GM12878 (cell line): ENCODE data around the gene GDPD2. TPM values are rescaled to one million over a fixed set of nuclear protein-coding genes. Genes with fewer than 3 reads are reported as not detected.

ENCODE experiments used
- BCL11A ChIP-seq: IDR thresholded peaks from 2 replicates; pipeline ENCODE4 v1.6.1; 2011; ENCODE audit warnings: low read depth, low read length
- CTCF ChIP-seq, 3 experiments: IDR thresholded peaks in 2 of 3; conservative IDR thresholded peaks in 1 of 3; 2 replicates each; pipeline ENCODE4 v1.5.1; 2011; ENCODE audit warnings: low read depth in 3 of 3, low read length in 3 of 3, mild to moderate bottlenecking in 3 of 3, control low read depth in 2 of 3, moderate library complexity in 2 of 3, inconsistent platforms in 1 of 3, mixed read lengths in 1 of 3; ENCODE audit not compliant: control insufficient read depth in 2 of 3, insufficient read depth in 1 of 3; ENCODE audit errors: extremely low read depth in 1 of 3
- HCFC1 ChIP-seq: fragments of 150-350 bp; IDR thresholded peaks from 2 replicates; pipeline ENCODE4 v1.6.1; 2014; ENCODE audit warnings: low read length
- JUND ChIP-seq: IDR thresholded peaks from 2 replicates; pipeline ENCODE4 v1.6.1; 2012; ENCODE audit warnings: low read depth, mild to moderate bottlenecking, low read length, improper control_type of control experiment, moderate library complexity
- LARP7 ChIP-seq: fragments of 450-650 bp; IDR thresholded peaks from 2 replicates; pipeline ENCODE4 v1.6.1; 2017; ENCODE audit warnings: mild to moderate bottlenecking
- MEF2B ChIP-seq: fragments of 450-650 bp; IDR thresholded peaks from 2 replicates; pipeline ENCODE4 v1.6.1; 2018; ENCODE audit warnings: mild to moderate bottlenecking, moderate library complexity; ENCODE audit not compliant: partially characterized antibody, poor library complexity, severe bottlenecking
- MYC ChIP-seq: IDR thresholded peaks from 2 replicates; pipeline ENCODE4 v1.6.1; 2011; ENCODE audit warnings: mild to moderate bottlenecking, low read length, moderate library complexity, inconsistent platforms; ENCODE audit not compliant: insufficient read depth, insufficient replicate concordance, insufficient read length, severe bottlenecking
- NBN ChIP-seq: fragments of 450-650 bp; IDR thresholded peaks from 2 replicates; pipeline ENCODE4 v1.6.1; 2016
- POU2F2 ChIP-seq: IDR thresholded peaks from 3 replicates; pipeline ENCODE4 v1.6.1; 2011; ENCODE audit warnings: low read depth, mild to moderate bottlenecking, low read length, borderline replicate concordance
- PRDM15 ChIP-seq: fragments of 450-650 bp; formaldehyde crosslinking; IDR thresholded peaks from 2 replicates; pipeline ENCODE4 v1.4.0; 2020; ENCODE audit warnings: mild to moderate bottlenecking, moderate library complexity
- RB1 ChIP-seq: fragments of 450-650 bp; formaldehyde crosslinking; IDR thresholded peaks from 2 replicates; pipeline ENCODE4 v1.6.1; 2017; ENCODE audit warnings: mild to moderate bottlenecking, borderline replicate concordance
- RFX5 ChIP-seq: IDR thresholded peaks from 2 replicates; pipeline ENCODE4 v1.6.1; 2011; ENCODE audit warnings: low read depth, low read length, improper control_type of control experiment
- RUNX3 ChIP-seq: IDR thresholded peaks from 2 replicates; pipeline ENCODE4 v1.6.1; 2012; ENCODE audit warnings: low read length, inconsistent platforms
- SIN3A ChIP-seq: IDR thresholded peaks from 2 replicates; pipeline ENCODE4 v1.6.1; 2012; ENCODE audit warnings: low read depth, low read length, improper control_type of control experiment
- SMAD5 ChIP-seq: IDR thresholded peaks from 2 replicates; pipeline ENCODE4 v1.6.1; 2016; ENCODE audit warnings: antibody characterized with exemption, low read depth
- SREBF1 ChIP-seq: IDR thresholded peaks from 2 replicates; pipeline ENCODE4 v1.6.1; 2012; ENCODE audit warnings: mild to moderate bottlenecking, low read length
- YY1 ChIP-seq: IDR thresholded peaks from 2 replicates; pipeline ENCODE4 v1.6.1; 2011; ENCODE audit warnings: low read depth, mild to moderate bottlenecking, low read length
- ZBTB33 ChIP-seq: fragments of 450-650 bp; IDR thresholded peaks from 2 replicates; pipeline ENCODE4 v1.6.1; 2017; ENCODE audit warnings: mild to moderate bottlenecking
- ZNF592 ChIP-seq: fragments of 450-650 bp; IDR thresholded peaks from 2 replicates; pipeline ENCODE4 v1.6.1; 2017; ENCODE audit warnings: mild to moderate bottlenecking, moderate library complexity
- ZSCAN29 ChIP-seq: fragments of 450-650 bp; IDR thresholded peaks from 2 replicates; pipeline ENCODE4 v1.6.1; 2017; ENCODE audit warnings: mild to moderate bottlenecking, moderate library complexity
- polyA plus RNA-seq, 11 experiments: library from polyadenylated mRNA; depleted of rRNA in 4 of 11; unstranded in 6 of 11; stranded (reverse) in 5 of 11; fragments of >200 nt; fragmentation: Nextera tagmentation in 4 of 11; fragmentation: Illumina TruSeq in 1 of 11; extraction: Ambion mirVana in 4 of 11; extraction: Trizol in 1 of 11; gene quantifications; 1 replicate in 1 of 11; 2 replicates in 10 of 11; pipeline versions ENCODE4 v1.2.1 to v1.2.3, GENCODE V29; 2011 to 2016; ENCODE audit warnings: inconsistent platforms in 2 of 11, missing spikeins in 2 of 11, low read depth in 1 of 11
- total RNA-seq, 4 experiments: library from RNA; depleted of rRNA in 3 of 4; stranded (reverse); fragments of >200 nt in 3 of 4; fragmentation: Illumina TruSeq in 1 of 4; extraction: Trizol in 1 of 4; gene quantifications; 2 replicates each; pipeline versions ENCODE4 v1.2.1 to v1.2.3, GENCODE V29; 2013 to 2021

Gene GDPD2
- total and polyA plus RNA-seq, 10 of the 15 experiments (the other 5 are each of a cell fraction or from before 2014, with no cell fraction given) = 0.04 to 0.11 (median 0.09) TPM; not detected in 7

- no peak for TF ChIP-seq RB1
- no peak for TF ChIP-seq HCFC1
- peak; percentile 23 for TF ChIP-seq MEF2B
- no peak for TF ChIP-seq ZSCAN29
- TF ChIP-seq ZNF592 = no peak
- TF ChIP-seq PRDM15 (CRISPR knock-in tag) = no peak
- no peak for TF ChIP-seq POU2F2
- no peak for TF ChIP-seq SIN3A
- TF ChIP-seq SMAD5 = no peak
- TF ChIP-seq ZBTB33 = no peak
- no peak for TF ChIP-seq YY1
- no peak for TF ChIP-seq JUND
- 0 out of 2 replicates have a peak, but pooled peaks have one; percentile 41 for TF ChIP-seq NBN
- TF ChIP-seq RUNX3 = 0 out of 2 replicates have a peak, but pooled peaks have one; percentile 4
- peak; percentile 63 to 71 (median 69) for TF ChIP-seq CTCF (IDR thresholded peaks at IDR 0.05 in 2 of 3, conservative IDR thresholded peaks at IDR 0.05 in 1 of 3; ENCODE audit: control insufficient read depth in 2 of 3, extremely low read depth in 1 of 3, insufficient read depth in 1 of 3, low read depth in 3 of 3, low read length in 3 of 3)
- no peak for TF ChIP-seq RFX5
- no peak for TF ChIP-seq SREBF1
- TF ChIP-seq MYC = no peak
- TF ChIP-seq LARP7 = peak; percentile 34; the same call in 1 of the 2 replicates
- no peak for TF ChIP-seq BCL11A
These were observed 10.8 kb downstream of the GDPD2 start (continued) for GRCh38 chrX:70433848-70434351.
